Transverse colon (tissue), 4 donors: ENCODE measurements around the gene JMJD6. TPM values are rescaled to one million over a fixed set of nuclear protein-coding genes. Genes with fewer than 3 reads are reported as not detected.

ENCODE experiments used
- DNase-seq: peaks from one replicate; pipeline ENCODE4 v3.0.0-alpha.2; 2019
- H3K27ac ChIP-seq, 4 donors: fragments of 200-600 bp; sonication (generic); 2 replicates each; pipeline ENCODE4 v1.5.1; 2016 to 2018; ENCODE audit warnings: inconsistent platforms in 4 of 4
- H3K27me3 ChIP-seq: fragments of 200-600 bp; sonication (generic); 2 replicates; pipeline ENCODE4 v1.5.1; 2017; ENCODE audit warnings: inconsistent platforms
- H3K36me3 ChIP-seq, 4 donors: fragments of 200-600 bp; sonication (generic); 2 replicates each; pipeline ENCODE4 v1.5.1; 2017 to 2019; ENCODE audit warnings: inconsistent platforms in 4 of 4
- H3K4me1 ChIP-seq, 4 donors: fragments of 200-600 bp; sonication (generic); 2 replicates each; pipeline ENCODE4 v1.5.1; 2017 to 2020; ENCODE audit warnings: inconsistent platforms in 4 of 4
- H3K4me3 ChIP-seq, 4 donors: fragments of 200-600 bp; sonication (generic); 1 replicate in 1 of 4; 2 replicates in 3 of 4; pipeline versions ENCODE4 v1.5.1 to v1.6.1; 2017 to 2019; ENCODE audit warnings: inconsistent platforms in 4 of 4
- H3K9me3 ChIP-seq, 2 donors: fragments of 200-600 bp; sonication (generic); 2 replicates each; pipeline ENCODE4 v1.5.1; 2017 to 2019; ENCODE audit warnings: inconsistent platforms in 2 of 2
- EP300 ChIP-seq: sonication (generic); formaldehyde crosslinking; IDR thresholded peaks from one replicate; pipeline ENCODE4 v1.6.1; 2017; ENCODE audit warnings: antibody characterized with exemption, low read depth
- POLR2A ChIP-seq: fragments of 450-650 bp; IDR thresholded peaks from one replicate; pipeline ENCODE4 v1.6.1; 2016; ENCODE audit warnings: antibody characterized with exemption, mild to moderate bottlenecking, moderate library complexity
- POLR2AphosphoS5 ChIP-seq, 3 donors: sonication (generic); formaldehyde crosslinking; IDR thresholded peaks; one replicate each; pipeline ENCODE4 v1.6.1; 2016; ENCODE audit warnings: antibody characterized with exemption in 3 of 3
- WGBS, 2 donors: methylation state at CpG; one replicate each; pipeline ENCODE4 v1.1.5; 2018; ENCODE audit warnings: low coverage in 1 of 2; 5-methylcytosine and 5-hydroxymethylcytosine counted together
- in situ Hi-C, 4 donors: fragments of 200-750 bp; cut with MboI; loops; one replicate each; pipeline versions ENCODE4 v1.15.0 to v1.15.1; 2017; ENCODE audit warnings: low sequenced_read_pairs in 3 of 4, low pct_ligation_motif_present in 1 of 4, low pct_unique_long_range_greater_than_20kb in 1 of 4
- intact Hi-C: fragments of 100-400 bp; cut with DNase I; formaldehyde crosslinking; loops from one replicate; pipeline ENCODE4 v1.15.1; 2023; ENCODE audit warnings: low total_unique reads
- total RNA-seq, 4 donors: library from RNA; depleted of rRNA; stranded (reverse); fragments of >200 nt; gene quantifications; one replicate each; pipeline ENCODE4 v1.1.0, GENCODE V29; 2016
- TF ChIP-seq, protein P1 (sequence below), 5 experiments: fragments of 200-600 bp in 3 of 5; fragments of 450-650 bp in 2 of 5; sonication (generic) in 3 of 5; IDR thresholded peaks; 1 replicate in 2 of 5; 2 replicates in 3 of 5; pipeline ENCODE4 v1.5.1; 2016 to 2017; ENCODE audit warnings: antibody characterized with exemption in 5 of 5, inconsistent platforms in 3 of 5, mild to moderate bottlenecking in 2 of 5, moderate library complexity in 1 of 5

The JMJD6 gene
- total RNA-seq, 4 donors from 2014 or later, result 25.4 to 58.4 (median 26.9) TPM

DNA sequence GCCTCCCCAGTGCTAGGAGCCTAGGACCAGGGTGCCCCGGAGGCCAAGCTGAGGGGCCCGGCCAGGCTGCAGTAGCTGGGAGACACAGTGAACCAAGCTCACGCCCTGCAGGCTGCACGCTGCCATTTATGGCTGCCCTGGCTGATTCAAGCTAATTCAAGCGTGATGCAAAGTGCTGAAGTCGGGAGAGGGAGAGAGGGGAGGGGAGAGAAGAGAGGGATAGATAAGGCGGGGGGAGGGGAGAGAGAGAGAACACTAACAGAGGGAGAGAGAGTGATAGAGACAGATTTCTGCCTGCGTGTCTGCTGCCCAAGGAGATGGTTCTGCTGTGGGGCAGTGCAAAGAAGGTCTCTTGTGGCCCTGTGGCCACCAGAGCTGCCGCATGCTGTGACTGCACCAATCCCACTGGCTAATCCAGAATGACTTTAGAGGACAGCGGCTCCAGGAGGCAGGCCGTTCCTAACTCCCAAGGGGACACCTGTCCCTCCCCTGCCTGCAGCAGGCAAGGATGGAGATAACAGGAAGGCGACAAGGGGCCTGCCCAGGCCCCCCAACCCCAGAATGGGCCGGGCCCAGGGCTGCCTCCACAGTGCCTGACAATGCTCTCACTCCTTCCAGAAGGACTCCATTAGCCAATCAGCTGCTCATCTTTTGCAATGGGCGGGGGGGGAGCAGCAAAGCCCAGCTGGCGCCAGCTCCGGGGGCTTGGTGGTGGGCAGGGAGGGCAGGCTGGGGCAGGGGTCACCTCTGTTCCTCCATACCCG lies 28.5 kb downstream of the JMJD6 start:
- intact Hi-C loops, result no loop called here
- DNase-seq, result no peak
- TF ChIP-seq, protein P1, sequence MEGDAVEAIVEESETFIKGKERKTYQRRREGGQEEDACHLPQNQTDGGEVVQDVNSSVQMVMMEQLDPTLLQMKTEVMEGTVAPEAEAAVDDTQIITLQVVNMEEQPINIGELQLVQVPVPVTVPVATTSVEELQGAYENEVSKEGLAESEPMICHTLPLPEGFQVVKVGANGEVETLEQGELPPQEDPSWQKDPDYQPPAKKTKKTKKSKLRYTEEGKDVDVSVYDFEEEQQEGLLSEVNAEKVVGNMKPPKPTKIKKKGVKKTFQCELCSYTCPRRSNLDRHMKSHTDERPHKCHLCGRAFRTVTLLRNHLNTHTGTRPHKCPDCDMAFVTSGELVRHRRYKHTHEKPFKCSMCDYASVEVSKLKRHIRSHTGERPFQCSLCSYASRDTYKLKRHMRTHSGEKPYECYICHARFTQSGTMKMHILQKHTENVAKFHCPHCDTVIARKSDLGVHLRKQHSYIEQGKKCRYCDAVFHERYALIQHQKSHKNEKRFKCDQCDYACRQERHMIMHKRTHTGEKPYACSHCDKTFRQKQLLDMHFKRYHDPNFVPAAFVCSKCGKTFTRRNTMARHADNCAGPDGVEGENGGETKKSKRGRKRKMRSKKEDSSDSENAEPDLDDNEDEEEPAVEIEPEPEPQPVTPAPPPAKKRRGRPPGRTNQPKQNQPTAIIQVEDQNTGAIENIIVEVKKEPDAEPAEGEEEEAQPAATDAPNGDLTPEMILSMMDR (IDR thresholded peaks at IDR 0.05), result no peak
- TF ChIP-seq POLR2AphosphoS5 (IDR thresholded peaks at IDR 0.05), result no peak
- TF ChIP-seq EP300, result no peak
- no peak for TF ChIP-seq POLR2A
- Histone ChIP-seq H3K27ac (peak overlapping the region; percentile 76 to 92 (median 86)), H3K4me1 (peaks cover 27 to 78% (median 41%) of the 10 kb centered on the region in 4 donors), H3K36me3 (no peaks in the 10 kb centered on the region), H3K27me3 (no peaks in the 10 kb centered on the region), H3K9me3 (no peaks in the 10 kb centered on the region), H3K4me3 (no peak overlapping the region)
- WGBS, 2 donors, result 54 to 85% methylated on average over 4 to 17 of the region's 17 CpGs
- in situ Hi-C loops, result no loop called here

DNA sequence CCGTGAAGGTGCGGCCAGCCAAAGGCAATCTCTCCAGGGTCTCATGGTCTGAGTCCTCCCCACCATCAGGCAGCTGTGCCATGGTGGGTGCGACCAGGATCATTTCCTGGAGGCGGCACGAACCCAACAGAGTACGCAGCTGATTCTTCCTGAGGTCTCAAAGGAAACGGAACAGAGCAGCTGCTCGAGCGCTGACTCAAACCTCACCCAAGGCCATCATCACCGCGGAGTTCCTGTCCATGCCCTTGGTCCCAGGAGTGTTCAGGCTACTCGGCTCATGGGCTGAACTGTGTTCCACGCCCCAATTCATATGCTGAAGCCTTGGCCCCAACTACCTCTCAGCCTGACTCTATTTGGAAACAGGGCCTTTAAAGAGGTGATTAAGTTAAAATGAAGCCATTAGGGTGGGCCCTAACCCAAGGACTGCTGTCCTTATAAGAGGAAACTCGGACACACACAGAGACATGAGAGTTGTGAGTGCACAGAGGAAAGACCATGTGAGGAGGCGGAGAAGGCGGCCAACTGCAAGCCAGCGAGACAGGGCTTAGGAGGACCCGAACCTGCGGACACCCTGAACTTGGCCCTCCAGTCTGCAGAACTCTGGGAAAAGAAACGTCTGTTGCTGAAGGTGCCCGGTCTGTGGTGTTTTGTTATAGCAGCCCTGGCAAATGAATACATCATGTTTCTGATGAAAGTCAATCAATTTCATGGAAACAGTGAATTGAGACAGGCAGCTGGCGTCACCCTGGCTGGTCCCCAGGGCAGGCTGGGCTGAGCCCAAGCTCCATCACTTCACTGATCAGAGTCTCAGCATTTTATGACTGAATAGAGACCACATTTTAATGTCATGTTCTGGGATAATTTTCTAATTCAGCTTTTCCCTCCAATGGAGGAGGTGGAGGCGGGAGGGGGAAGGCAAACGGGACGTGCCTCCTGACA lies 29.4 kb downstream of the JMJD6 start:
- TF ChIP-seq POLR2AphosphoS5 (IDR thresholded peaks at IDR 0.05) (no peak), POLR2A (no peak), EP300 (no peak)
- TF ChIP-seq, protein P1 (IDR thresholded peaks at IDR 0.05), result no peak
- Histone ChIP-seq H3K27me3 (no peaks in the 10 kb centered on the region), H3K27ac (peak overlapping the region; percentile 76 to 92 (median 86)), H3K36me3 (no peaks in the 10 kb centered on the region), H3K4me3 (no peak overlapping the region), H3K9me3 (no peaks in the 10 kb centered on the region), H3K4me1 (peaks cover 27 to 69% (median 40%) of the 10 kb centered on the region in 4 donors)
- DNase-seq, result no peak
- in situ Hi-C loops, result no loop called here
- intact Hi-C loops, result no loop called here
- 72 to 79% methylated on average over 4 to 25 of the region's 25 CpGs for WGBS, 2 donors

DNA sequence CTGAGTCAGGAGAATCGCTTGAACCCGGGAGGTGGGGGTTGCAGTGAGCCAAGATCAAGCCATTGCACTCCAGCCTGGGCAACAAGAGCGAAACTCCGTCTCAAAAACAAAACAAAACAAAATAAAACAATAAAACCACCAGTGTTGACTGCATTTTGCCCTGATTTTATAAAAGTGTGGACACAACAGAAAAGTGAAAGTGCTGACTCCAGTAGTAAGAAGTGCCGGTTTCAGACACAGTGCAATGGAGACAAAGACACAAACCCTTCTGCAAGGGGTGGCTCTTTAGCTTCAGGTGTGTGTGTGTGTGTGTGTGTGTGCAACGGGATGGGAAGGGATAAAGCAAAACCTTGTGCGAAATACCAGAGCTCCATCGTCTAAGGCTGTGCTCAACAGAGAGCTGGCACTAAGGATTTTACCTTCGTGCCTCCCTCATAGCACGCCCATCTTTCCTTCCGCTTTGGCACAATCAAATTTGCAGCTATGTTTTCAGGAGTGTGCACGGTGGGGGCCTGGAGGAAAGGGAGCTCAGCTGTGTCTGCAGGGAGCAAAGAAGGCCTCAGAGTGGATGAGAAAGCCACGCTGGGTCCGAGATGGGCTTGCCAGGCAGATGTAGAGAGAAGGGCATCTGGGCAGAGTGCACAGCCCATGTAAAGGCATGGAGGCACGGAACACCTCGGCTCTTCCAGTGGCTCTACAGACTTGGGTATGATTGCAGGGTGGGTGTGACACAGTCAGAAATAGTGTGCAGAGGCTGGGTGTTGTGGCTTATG lies 31.2 kb downstream of the JMJD6 start:
- in situ Hi-C loops (no loop called here), intact Hi-C loops (no loop called here)
- TF ChIP-seq EP300 (no peak), POLR2A (no peak), POLR2AphosphoS5 (IDR thresholded peaks at IDR 0.05) (no peak)

DNA sequence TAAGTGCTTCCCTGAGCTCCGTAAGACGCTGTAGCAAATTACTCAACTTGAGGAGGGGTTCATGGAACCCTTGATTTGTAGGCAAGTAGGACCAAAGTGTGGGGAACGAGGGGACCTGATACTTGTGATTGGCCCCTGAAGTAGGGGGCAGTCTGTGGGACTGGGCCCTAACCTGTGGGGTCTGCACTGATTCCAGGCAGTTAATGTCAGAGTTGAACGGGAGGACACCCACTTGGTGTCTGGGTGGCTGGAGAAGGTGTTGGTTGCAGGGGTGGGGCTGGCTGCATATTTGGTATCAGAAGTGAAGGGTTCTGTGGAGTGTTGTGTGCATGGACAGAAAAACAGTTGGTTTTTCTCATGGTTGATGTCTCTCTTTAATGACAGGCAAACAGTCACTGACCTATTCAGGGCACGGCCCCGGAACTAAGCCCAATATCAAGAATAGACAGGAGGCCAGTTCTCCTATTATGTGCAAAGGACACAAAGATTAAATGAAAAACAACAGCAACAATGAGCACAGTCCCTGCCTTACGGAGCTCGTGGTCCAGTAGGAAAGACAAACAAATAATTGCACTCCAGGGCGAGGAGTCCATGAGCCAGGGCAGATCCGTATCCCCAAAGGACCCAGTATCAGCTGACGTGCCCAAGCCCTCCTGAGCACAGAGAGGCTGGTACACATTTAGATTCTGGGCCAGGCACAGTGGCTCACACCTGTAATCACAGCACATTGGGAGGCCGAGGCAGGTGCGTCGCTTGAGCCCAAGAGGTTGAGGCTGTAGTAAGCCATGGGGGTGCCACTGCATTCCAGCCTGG lies 34.8 kb downstream of the JMJD6 start:
- H3K36me3 ChIP-seq, result no peaks in the 10 kb centered on the region
- peaks cover 24 to 55% (median 34%) of the 10 kb centered on the region in 4 donors for H3K4me1 ChIP-seq
- no peak for TF ChIP-seq POLR2AphosphoS5 (IDR thresholded peaks at IDR 0.05)
- no peak for TF ChIP-seq EP300
- TF ChIP-seq, protein P1 (IDR thresholded peaks at IDR 0.05), result no peak
- no peak for TF ChIP-seq POLR2A
- H3K27ac ChIP-seq, result peak overlapping the region; percentile 9 to 37 (median 24)
- no peaks in the 10 kb centered on the region for H3K27me3 ChIP-seq
- WGBS, 2 donors, result 62 to 83% methylated on average over 3 to 14 of the region's 14 CpGs
- no peaks in the 10 kb centered on the region for H3K9me3 ChIP-seq
- H3K4me3 ChIP-seq, result no peak overlapping the region
- intact Hi-C loops, result no loop called here
- DNase-seq, result no peak
- in situ Hi-C loops, result no loop called here

More for the DNA sequence above, 31.2 kb downstream of the JMJD6 start:
- Histone ChIP-seq H3K4me1 (peaks cover 19 to 63% (median 27%) of the 10 kb centered on the region in 4 donors), H3K36me3 (no peaks in the 10 kb centered on the region), H3K9me3 (no peaks in the 10 kb centered on the region), H3K27me3 (no peaks in the 10 kb centered on the region), H3K4me3 (no peak overlapping the region), H3K27ac (peak overlapping the region; percentile 42 to 89 (median 80))
- WGBS, 2 donors, result 36 to 59% methylated on average over 8 to 16 of the region's 16 CpGs
- DNase-seq, result no peak
